Measurements from ENCODE around the gene RHBDF2.

- TF ChIP-seq CTCF (IDR thresholded peaks at IDR 0.05; ENCODE audit: poor library complexity) (no peak), EZH2 (IDR thresholded peaks at IDR 0.05; ENCODE audit: borderline replicate concordance) (no peak), EZH2phosphoT487 (IDR thresholded peaks at IDR 0.05; ENCODE audit: low read depth, severe bottlenecking, unreplicated experiment) (no peak)
Observed at GRCh38 chr17:76433693-76434092, 67.5 kb downstream of the RHBDF2 start.
